GM12892 (cell line): ENCODE data around the gene MAT1A.

Experiments used
- POLR2A ChIP-seq: IDR thresholded peaks from 2 replicates; pipeline ENCODE4 v1.6.1; 2011; ENCODE audit warnings: low read depth, low read length, control low read depth
- POLR2AphosphoS5 ChIP-seq: IDR thresholded peaks from 2 replicates; pipeline ENCODE4 v1.6.1; 2011; ENCODE audit warnings: low read depth, low read length, control low read depth
- TAF1 ChIP-seq: IDR thresholded peaks from 2 replicates; pipeline ENCODE4 v1.6.1; 2011; ENCODE audit warnings: low read depth, mild to moderate bottlenecking, control low read depth, low read length, borderline replicate concordance

DNA sequence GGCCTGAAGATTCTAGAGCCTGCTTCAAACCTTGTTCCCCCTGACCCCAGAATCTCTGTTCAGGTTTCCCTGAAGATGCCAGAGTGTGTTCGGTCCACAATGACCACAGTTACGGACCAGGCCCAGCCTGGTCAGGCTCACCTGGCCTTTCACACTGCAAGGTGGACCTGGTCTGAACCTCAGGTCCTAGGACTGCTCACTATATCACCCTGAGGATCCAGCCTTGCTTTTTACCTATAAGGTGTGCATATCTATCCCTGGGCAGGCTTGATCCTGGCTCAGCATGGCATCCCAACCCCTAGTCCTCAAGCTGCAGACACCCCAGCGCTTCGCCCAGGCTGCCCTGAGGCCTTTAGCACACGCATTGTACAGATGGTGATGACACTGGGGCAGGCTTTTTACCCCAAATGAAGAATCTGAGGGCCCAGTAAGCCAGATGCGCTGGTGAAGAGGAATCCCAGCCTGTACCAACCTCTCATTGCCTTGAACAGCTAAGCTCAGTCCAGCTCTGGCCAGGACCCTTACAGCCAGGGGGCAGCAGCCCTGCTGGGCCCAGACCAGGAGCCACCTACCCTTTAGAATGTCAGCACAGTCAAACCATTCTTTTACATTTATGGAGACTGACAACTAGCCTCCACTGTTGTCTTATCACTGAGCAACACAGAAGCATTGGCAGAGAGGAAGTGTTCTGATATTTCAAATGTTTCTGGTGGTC, 28.0 kb downstream of the MAT1A start:
- TF ChIP-seq POLR2A (no peak), POLR2AphosphoS5 (no peak), TAF1 (no peak)
